Natural killer cell (primary cell): ENCODE results near the gene SLC4A5. TPM values are rescaled to one million over a fixed set of nuclear protein-coding genes. Genes with fewer than 3 reads are reported as not detected.
"Not testable (repeated sequence)": the region's sequence is repeated elsewhere in the genome, so short reads cannot be mapped to it uniquely, and the experiment has no call there.

Experiments used
- ATAC-seq, 3 donors: fragments of 150-1000 bp in 2 of 3; fragments of 200-7000 bp in 1 of 3; cut with Tn5 transposase; 1 replicate in 1 of 3; 2 replicates in 2 of 3; pipeline ENCODE4 v1.10.0; 2021; ENCODE audit warnings: mild to moderate bottlenecking in 2 of 3, moderate library complexity in 2 of 3
- DNase-seq, 2 donors: peaks; one replicate each; pipeline versions ENCODE4 v3.0.0 to v3.0.0-alpha.2; 2013 to 2021; ENCODE audit warnings: mixed read lengths in 1 of 2
- H3K27ac ChIP-seq: one replicate; pipeline ENCODE4 v1.5.1; 2013; ENCODE audit warnings: mild to moderate bottlenecking, low read length
- H3K27me3 ChIP-seq: one replicate; pipeline ENCODE4 v1.6.1; 2013; ENCODE audit warnings: low read length; ENCODE audit not compliant: control insufficient read depth, insufficient read depth
- H3K36me3 ChIP-seq: one replicate; pipeline ENCODE4 v1.6.1; 2013; ENCODE audit warnings: low read length; ENCODE audit not compliant: control insufficient read depth, insufficient read depth
- H3K4me1 ChIP-seq: one replicate; pipeline ENCODE4 v1.6.1; 2013; ENCODE audit warnings: low read length; ENCODE audit not compliant: control insufficient read depth, insufficient read depth
- H3K4me3 ChIP-seq: one replicate; pipeline ENCODE4 v1.5.1; 2013; ENCODE audit warnings: low read length
- H3K9me3 ChIP-seq: one replicate; pipeline ENCODE4 v1.6.1; 2013; ENCODE audit warnings: low read length; ENCODE audit not compliant: control insufficient read depth, insufficient read depth
- H3K27ac Mint-ChIP-seq, 2 donors: one replicate each; pipeline ENCODE4 v1.8.0; 2022; ENCODE audit warnings: mild to moderate bottlenecking in 2 of 2, mixed read lengths in 2 of 2, moderate library complexity in 1 of 2
- H3K27me3 Mint-ChIP-seq, 2 donors: one replicate each; pipeline ENCODE4 v1.8.0; 2022; ENCODE audit warnings: low read depth in 2 of 2, mixed read lengths in 2 of 2
- H3K36me3 Mint-ChIP-seq: one replicate; pipeline ENCODE4 v1.8.0; 2022; ENCODE audit warnings: mixed read lengths
- H3K4me1 Mint-ChIP-seq, 2 donors: one replicate each; pipeline ENCODE4 v1.8.0; 2022; ENCODE audit warnings: mixed read lengths in 2 of 2
- H3K4me3 Mint-ChIP-seq: one replicate; pipeline ENCODE4 v1.8.0; 2022; ENCODE audit warnings: mild to moderate bottlenecking, moderate library complexity, mixed read lengths
- H3K9me3 Mint-ChIP-seq, 2 donors: one replicate each; pipeline ENCODE4 v1.8.0; 2022; ENCODE audit warnings: mixed read lengths in 2 of 2
- CTCF ChIP-seq: fragments of 200-600 bp; IDR thresholded peaks from one replicate; pipeline ENCODE4 v1.8.0; 2022; ENCODE audit warnings: antibody characterized with exemption
- WGBS: methylation state at CpG from one replicate; pipeline ENCODE4 v1.1.7; 2013; ENCODE audit warnings: missing lambda C conversion rate; ENCODE audit not compliant: insufficient coverage; 5-methylcytosine and 5-hydroxymethylcytosine counted together
- intact Hi-C: fragments of 100-400 bp; cut with micrococcal nuclease; formaldehyde crosslinking; loops from one replicate; pipeline ENCODE4 v1.14.2; 2022
- total RNA-seq, 4 donors: library from RNA; stranded (reverse); fragments of 120-200 nt in 1 of 4; gene quantifications; one replicate each; pipeline versions ENCODE4 v1.2.3 to v1.2.4, GENCODE V29; 2013 to 2022

The SLC4A5 gene
- total RNA-seq, 3 donors from 2014 or later (not counting 1 experiment from before 2014, with no cell fraction given): 5.3 to 8.4 (median 8.0) TPM

GRCh38 chr2:74219846-74220486, 123.2 kb downstream of the SLC4A5 start:
- H3K27me3 ChIP-seq: no peaks in the 10 kb centered on the region
- ATAC-seq (no peak), DNase-seq (no peak)
- H3K36me3 Mint-ChIP-seq: no peaks in the 10 kb centered on the region
- peaks cover 18% of the 10 kb centered on the region for H3K36me3 ChIP-seq
- no peak overlapping the region for H3K4me3 ChIP-seq
- H3K27me3 Mint-ChIP-seq: no peaks in the 10 kb centered on the region
- no peaks in the 10 kb centered on the region for H3K9me3 ChIP-seq
- intact Hi-C loops: no loop called here
- no peak overlapping the region for H3K27ac ChIP-seq
- H3K27ac Mint-ChIP-seq: no peak overlapping the region
- H3K4me3 Mint-ChIP-seq: no peak overlapping the region
- H3K4me1 ChIP-seq: no peaks in the 10 kb centered on the region
- TF ChIP-seq CTCF: no peak
- 96% methylated on average over 5 of the region's 5 CpGs for WGBS
- no peaks in the 10 kb centered on the region for H3K9me3 Mint-ChIP-seq
- H3K4me1 Mint-ChIP-seq: no peaks in the 10 kb centered on the region

- H3K27me3 ChIP-seq: no peaks in the 10 kb centered on the region
- no peaks in the 10 kb centered on the region for H3K4me1 ChIP-seq
- H3K27me3 Mint-ChIP-seq: no peaks in the 10 kb centered on the region
- no peak for DNase-seq
- H3K4me3 ChIP-seq: no peak overlapping the region
- no peaks in the 10 kb centered on the region for H3K9me3 ChIP-seq
- H3K27ac ChIP-seq: no peak overlapping the region
- peaks cover 38% of the 10 kb centered on the region for H3K36me3 ChIP-seq
- no peaks in the 10 kb centered on the region for H3K9me3 Mint-ChIP-seq
- ATAC-seq: no peak
- intact Hi-C loops: no loop called here
- TF ChIP-seq CTCF: no peak
- no peaks in the 10 kb centered on the region for H3K36me3 Mint-ChIP-seq
- no peak overlapping the region for H3K4me3 Mint-ChIP-seq
- WGBS: 96% methylated on average over 1 of the region's 2 CpGs
- H3K4me1 Mint-ChIP-seq: no peaks in the 10 kb centered on the region
- no peak overlapping the region for H3K27ac Mint-ChIP-seq
Measured at GRCh38 chr2:74216642-74217041, 126.6 kb downstream of the SLC4A5 start.

- H3K4me3 ChIP-seq, H3K27ac Mint-ChIP-seq, ATAC-seq, H3K27ac ChIP-seq, H3K9me3 Mint-ChIP-seq, H3K9me3 ChIP-seq, H3K4me1 Mint-ChIP-seq, H3K4me3 Mint-ChIP-seq, H3K27me3 Mint-ChIP-seq, intact Hi-C loops, H3K27me3 ChIP-seq, H3K4me1 ChIP-seq, DNase-seq, H3K36me3 Mint-ChIP-seq: not testable (repeated sequence)
- peaks cover 42% of the 10 kb centered on the region for H3K36me3 ChIP-seq
- 98% methylated on average over 6 of the region's 6 CpGs for WGBS
Measured at GRCh38 chr2:74215771-74216170, 127.4 kb downstream of the SLC4A5 start.

GRCh38 chr2:74212702-74213410, 130.4 kb downstream of the SLC4A5 start:
- Mint-ChIP-seq H3K27ac (no peak overlapping the region), H3K4me1 (peaks cover 8 to 13% of the 10 kb centered on the region in 2 donors), H3K36me3 (no peaks in the 10 kb centered on the region), H3K9me3 (no peaks in the 10 kb centered on the region), H3K4me3 (no peak overlapping the region), H3K27me3 (no peaks in the 10 kb centered on the region)
- no peaks in the 10 kb centered on the region for H3K9me3 ChIP-seq
- H3K27me3 ChIP-seq: no peaks in the 10 kb centered on the region
- intact Hi-C loops: no loop called here
- H3K4me1 ChIP-seq: peaks cover 4% of the 10 kb centered on the region
- H3K36me3 ChIP-seq: peaks cover 55% of the 10 kb centered on the region
- DNase-seq: no peak
- no peak for TF ChIP-seq CTCF
- ATAC-seq: no peak
- H3K27ac ChIP-seq: no peak overlapping the region
- 98% methylated on average over 3 of the region's 3 CpGs for WGBS
- no peak overlapping the region for H3K4me3 ChIP-seq
